ENCODE results near the gene PAGE2B. TPM values are rescaled to one million over a fixed set of nuclear protein-coding genes. Genes with fewer than 3 reads are reported as not detected.

Gene PAGE2B
- total and polyA plus RNA-seq, 9 of the 15 experiments (the other 6 are each of a cell fraction or from before 2014, with no cell fraction given): 1.8 to 36.0 (median 16.5) TPM

DNA sequence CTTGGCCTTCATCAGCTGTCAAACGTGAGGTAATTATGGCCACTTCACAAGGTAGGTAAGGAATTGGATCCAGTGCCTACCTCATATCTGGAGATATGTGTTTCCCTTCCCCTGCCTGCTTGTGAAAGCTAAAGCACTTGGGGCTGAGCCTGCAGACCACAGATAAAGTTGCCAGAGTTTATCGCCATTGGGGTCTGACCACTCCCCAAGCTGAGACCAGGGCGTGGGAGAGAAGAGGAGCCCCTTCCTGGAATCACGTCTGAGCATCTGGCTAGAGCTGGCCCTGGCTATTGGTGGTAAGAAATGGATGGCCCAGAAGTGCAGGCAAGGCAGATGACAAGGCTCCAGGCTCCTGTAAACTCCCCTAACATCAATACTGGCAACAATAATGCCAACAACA lies 46.8 kb upstream of the PAGE2B start (continued):
- TF ChIP-seq, protein P1, sequence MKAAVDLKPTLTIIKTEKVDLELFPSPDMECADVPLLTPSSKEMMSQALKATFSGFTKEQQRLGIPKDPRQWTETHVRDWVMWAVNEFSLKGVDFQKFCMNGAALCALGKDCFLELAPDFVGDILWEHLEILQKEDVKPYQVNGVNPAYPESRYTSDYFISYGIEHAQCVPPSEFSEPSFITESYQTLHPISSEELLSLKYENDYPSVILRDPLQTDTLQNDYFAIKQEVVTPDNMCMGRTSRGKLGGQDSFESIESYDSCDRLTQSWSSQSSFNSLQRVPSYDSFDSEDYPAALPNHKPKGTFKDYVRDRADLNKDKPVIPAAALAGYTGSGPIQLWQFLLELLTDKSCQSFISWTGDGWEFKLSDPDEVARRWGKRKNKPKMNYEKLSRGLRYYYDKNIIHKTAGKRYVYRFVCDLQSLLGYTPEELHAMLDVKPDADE (conservative IDR thresholded peaks at IDR 0.05; ENCODE audit: control insufficient read depth, low read depth, low read length): peak; percentile 70; the same call in 1 of the 2 replicates
- TF ChIP-seq HDAC1 (IDR thresholded peaks at IDR 0.05): peak in 1 of 2 experiments; percentile 56; a peak in 1 of 4 replicates
- TF ChIP-seq DMBX1 (CRISPR knock-in tag; IDR thresholded peaks at IDR 0.05; ENCODE audit: borderline replicate concordance): peak; percentile 73; the same call in 1 of the 2 replicates
- TF ChIP-seq, protein P2, sequence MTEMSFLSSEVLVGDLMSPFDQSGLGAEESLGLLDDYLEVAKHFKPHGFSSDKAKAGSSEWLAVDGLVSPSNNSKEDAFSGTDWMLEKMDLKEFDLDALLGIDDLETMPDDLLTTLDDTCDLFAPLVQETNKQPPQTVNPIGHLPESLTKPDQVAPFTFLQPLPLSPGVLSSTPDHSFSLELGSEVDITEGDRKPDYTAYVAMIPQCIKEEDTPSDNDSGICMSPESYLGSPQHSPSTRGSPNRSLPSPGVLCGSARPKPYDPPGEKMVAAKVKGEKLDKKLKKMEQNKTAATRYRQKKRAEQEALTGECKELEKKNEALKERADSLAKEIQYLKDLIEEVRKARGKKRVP (CRISPR knock-in tag; IDR thresholded peaks at IDR 0.05): no peak
- TF ChIP-seq, protein P3, sequence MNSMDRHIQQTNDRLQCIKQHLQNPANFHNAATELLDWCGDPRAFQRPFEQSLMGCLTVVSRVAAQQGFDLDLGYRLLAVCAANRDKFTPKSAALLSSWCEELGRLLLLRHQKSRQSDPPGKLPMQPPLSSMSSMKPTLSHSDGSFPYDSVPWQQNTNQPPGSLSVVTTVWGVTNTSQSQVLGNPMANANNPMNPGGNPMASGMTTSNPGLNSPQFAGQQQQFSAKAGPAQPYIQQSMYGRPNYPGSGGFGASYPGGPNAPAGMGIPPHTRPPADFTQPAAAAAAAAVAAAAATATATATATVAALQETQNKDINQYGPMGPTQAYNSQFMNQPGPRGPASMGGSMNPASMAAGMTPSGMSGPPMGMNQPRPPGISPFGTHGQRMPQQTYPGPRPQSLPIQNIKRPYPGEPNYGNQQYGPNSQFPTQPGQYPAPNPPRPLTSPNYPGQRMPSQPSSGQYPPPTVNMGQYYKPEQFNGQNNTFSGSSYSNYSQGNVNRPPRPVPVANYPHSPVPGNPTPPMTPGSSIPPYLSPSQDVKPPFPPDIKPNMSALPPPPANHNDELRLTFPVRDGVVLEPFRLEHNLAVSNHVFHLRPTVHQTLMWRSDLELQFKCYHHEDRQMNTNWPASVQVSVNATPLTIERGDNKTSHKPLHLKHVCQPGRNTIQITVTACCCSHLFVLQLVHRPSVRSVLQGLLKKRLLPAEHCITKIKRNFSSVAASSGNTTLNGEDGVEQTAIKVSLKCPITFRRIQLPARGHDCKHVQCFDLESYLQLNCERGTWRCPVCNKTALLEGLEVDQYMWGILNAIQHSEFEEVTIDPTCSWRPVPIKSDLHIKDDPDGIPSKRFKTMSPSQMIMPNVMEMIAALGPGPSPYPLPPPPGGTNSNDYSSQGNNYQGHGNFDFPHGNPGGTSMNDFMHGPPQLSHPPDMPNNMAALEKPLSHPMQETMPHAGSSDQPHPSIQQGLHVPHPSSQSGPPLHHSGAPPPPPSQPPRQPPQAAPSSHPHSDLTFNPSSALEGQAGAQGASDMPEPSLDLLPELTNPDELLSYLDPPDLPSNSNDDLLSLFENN (IDR thresholded peaks at IDR 0.05; ENCODE audit: low read depth in 2 of 2, low read length in 2 of 2): peak in 1 of 2 experiments; percentile 87; a peak in 2 of 4 replicates
- TF ChIP-seq, protein P4, sequence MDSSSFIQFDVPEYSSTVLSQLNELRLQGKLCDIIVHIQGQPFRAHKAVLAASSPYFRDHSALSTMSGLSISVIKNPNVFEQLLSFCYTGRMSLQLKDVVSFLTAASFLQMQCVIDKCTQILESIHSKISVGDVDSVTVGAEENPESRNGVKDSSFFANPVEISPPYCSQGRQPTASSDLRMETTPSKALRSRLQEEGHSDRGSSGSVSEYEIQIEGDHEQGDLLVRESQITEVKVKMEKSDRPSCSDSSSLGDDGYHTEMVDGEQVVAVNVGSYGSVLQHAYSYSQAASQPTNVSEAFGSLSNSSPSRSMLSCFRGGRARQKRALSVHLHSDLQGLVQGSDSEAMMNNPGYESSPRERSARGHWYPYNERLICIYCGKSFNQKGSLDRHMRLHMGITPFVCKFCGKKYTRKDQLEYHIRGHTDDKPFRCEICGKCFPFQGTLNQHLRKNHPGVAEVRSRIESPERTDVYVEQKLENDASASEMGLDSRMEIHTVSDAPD (CRISPR knock-in tag; IDR thresholded peaks at IDR 0.05): no peak
- TF ChIP-seq HMG20A (CRISPR knock-in tag; conservative IDR thresholded peaks at IDR 0.05): no peak
- TF ChIP-seq ARID1B (IDR thresholded peaks at IDR 0.05): peak; percentile 97
